Testis (tissue), 3 donors: ENCODE data around the gene EZH2. TPM values are rescaled to one million over a fixed set of nuclear protein-coding genes. Genes with fewer than 3 reads are reported as not detected.

Experiments used
- DNase-seq: peaks from one replicate; pipeline ENCODE4 v3.0.0-alpha.2; 2019
- H3K27ac ChIP-seq, 2 donors: fragments of 200-600 bp; sonication (generic); one replicate each; pipeline ENCODE4 v1.5.1; 2019
- H3K27me3 ChIP-seq: fragments of 200-600 bp; sonication (generic); one replicate; pipeline ENCODE4 v1.5.1; 2019
- H3K36me3 ChIP-seq: fragments of 200-600 bp; sonication (generic); one replicate; pipeline ENCODE4 v1.5.1; 2017; ENCODE audit warnings: low read depth; ENCODE audit errors: missing control alignments
- H3K4me1 ChIP-seq: fragments of 200-600 bp; sonication (generic); one replicate; pipeline ENCODE4 v1.5.1; 2019
- H3K4me3 ChIP-seq, 2 donors: fragments of 200-600 bp; sonication (generic); one replicate each; pipeline ENCODE4 v1.5.1; 2017 to 2019
- H3K9me3 ChIP-seq: fragments of 200-600 bp; sonication (generic); one replicate; pipeline ENCODE4 v1.5.1; 2017
- POLR2A ChIP-seq: fragments of 450-650 bp; IDR thresholded peaks from one replicate; pipeline ENCODE4 v1.6.1; 2017; ENCODE audit warnings: antibody characterized with exemption, mild to moderate bottlenecking, moderate library complexity
- WGBS, 2 donors: methylation state at CpG; one replicate each; pipeline ENCODE4 v1.1.5; 2018; 5-methylcytosine and 5-hydroxymethylcytosine counted together
- intact Hi-C: fragments of 100-400 bp; cut with DNase I; formaldehyde crosslinking; loops from one replicate; pipeline ENCODE4 v1.15.1; 2023; ENCODE audit warnings: low total_unique reads
- polyA plus RNA-seq: library from polyadenylated mRNA; stranded (reverse); fragments of 350-450 nt; fragmentation: Illumina TruSeq; extraction: RNeasy Lipid Tissue Mini Kit (QIAGEN cat#74804); gene quantifications from one replicate; pipeline ENCODE4 v1.2.3, GENCODE V29; 2014; ENCODE audit warnings: low read depth, low replicate concordance; ENCODE audit not compliant: insufficient read depth
- total RNA-seq, 2 donors: library from RNA; depleted of rRNA; stranded (reverse); fragments of >200 nt; gene quantifications; one replicate each; pipeline ENCODE4 v1.2.3, GENCODE V29; 2016
- TF ChIP-seq, protein P1 (sequence below), 3 experiments: fragments of 450-650 bp in 2 of 3; fragments of 200-600 bp in 1 of 3; sonication (generic) in 1 of 3; IDR thresholded peaks; one replicate each; pipeline ENCODE4 v1.5.1; 2016 to 2019; ENCODE audit warnings: antibody characterized with exemption in 3 of 3, mild to moderate bottlenecking in 2 of 3, moderate library complexity in 1 of 3

EZH2 gene
- total and polyA plus RNA-seq, 3 donors from 2014 or later, result 27.0 to 60.3 (median 36.0) TPM

DNA sequence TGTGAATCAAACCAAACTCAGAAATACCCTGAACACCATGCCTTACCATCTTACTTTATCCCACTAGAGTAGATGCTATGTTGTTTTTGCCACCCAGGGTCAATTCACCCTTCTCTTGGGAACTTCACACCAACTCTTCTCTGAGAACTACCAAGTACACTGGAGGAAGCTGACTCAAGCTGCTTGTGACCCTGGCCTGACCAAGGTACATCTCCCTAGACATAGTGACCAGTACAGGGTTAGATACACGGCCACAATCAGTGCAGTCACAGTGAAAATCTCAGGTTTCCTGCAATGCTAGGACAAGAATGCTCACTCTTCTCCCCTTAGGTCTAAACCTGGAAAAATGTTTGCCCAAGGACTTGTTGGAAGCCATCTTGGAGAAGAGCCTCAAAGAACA lies 31.8 kb downstream of the EZH2 start:
- no peaks in the 10 kb centered on the region for H3K27me3 ChIP-seq
- TF ChIP-seq, protein P1, sequence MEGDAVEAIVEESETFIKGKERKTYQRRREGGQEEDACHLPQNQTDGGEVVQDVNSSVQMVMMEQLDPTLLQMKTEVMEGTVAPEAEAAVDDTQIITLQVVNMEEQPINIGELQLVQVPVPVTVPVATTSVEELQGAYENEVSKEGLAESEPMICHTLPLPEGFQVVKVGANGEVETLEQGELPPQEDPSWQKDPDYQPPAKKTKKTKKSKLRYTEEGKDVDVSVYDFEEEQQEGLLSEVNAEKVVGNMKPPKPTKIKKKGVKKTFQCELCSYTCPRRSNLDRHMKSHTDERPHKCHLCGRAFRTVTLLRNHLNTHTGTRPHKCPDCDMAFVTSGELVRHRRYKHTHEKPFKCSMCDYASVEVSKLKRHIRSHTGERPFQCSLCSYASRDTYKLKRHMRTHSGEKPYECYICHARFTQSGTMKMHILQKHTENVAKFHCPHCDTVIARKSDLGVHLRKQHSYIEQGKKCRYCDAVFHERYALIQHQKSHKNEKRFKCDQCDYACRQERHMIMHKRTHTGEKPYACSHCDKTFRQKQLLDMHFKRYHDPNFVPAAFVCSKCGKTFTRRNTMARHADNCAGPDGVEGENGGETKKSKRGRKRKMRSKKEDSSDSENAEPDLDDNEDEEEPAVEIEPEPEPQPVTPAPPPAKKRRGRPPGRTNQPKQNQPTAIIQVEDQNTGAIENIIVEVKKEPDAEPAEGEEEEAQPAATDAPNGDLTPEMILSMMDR (IDR thresholded peaks at IDR 0.05), result no peak
- no peak for TF ChIP-seq POLR2A
- no peaks in the 10 kb centered on the region for H3K36me3 ChIP-seq
- intact Hi-C loops, result no loop called here
- H3K27ac ChIP-seq, result no peak overlapping the region
- H3K4me1 ChIP-seq, result no peaks in the 10 kb centered on the region
- no peak overlapping the region for H3K4me3 ChIP-seq
- DNase-seq, result no peak
- H3K9me3 ChIP-seq, result no peaks in the 10 kb centered on the region
- 82 to 87% methylated on average over 1 of the region's 1 CpG for WGBS, 2 donors

DNA sequence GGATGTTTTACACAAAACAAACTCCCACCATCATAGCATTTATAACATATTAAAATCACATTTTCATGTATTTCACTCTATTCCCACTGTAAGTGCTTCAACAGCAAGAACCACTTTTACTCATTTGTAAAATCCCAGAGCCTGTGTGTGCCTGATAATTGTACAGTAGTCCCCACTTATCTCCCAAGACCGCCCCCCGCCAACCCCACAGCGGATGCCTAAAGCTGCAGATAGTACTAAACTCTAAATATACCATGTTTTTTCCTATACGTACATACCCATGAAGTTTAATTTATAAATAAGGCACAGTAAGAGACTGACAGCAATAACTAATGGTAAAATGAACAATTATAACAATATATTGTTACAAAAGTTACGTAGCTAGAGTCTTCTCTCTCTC lies 33.5 kb downstream of the EZH2 start:
- DNase-seq, result no peak
- Histone ChIP-seq H3K27me3 (no peaks in the 10 kb centered on the region), H3K36me3 (no peaks in the 10 kb centered on the region), H3K4me1 (no peaks in the 10 kb centered on the region), H3K9me3 (no peaks in the 10 kb centered on the region), H3K4me3 (no peak overlapping the region), H3K27ac (no peak overlapping the region)
- TF ChIP-seq POLR2A, result no peak
- TF ChIP-seq, protein P1 (IDR thresholded peaks at IDR 0.05), result no peak
- intact Hi-C loops, result no loop called here
- 83 to 90% methylated on average over 5 of the region's 5 CpGs for WGBS, 2 donors

DNA sequence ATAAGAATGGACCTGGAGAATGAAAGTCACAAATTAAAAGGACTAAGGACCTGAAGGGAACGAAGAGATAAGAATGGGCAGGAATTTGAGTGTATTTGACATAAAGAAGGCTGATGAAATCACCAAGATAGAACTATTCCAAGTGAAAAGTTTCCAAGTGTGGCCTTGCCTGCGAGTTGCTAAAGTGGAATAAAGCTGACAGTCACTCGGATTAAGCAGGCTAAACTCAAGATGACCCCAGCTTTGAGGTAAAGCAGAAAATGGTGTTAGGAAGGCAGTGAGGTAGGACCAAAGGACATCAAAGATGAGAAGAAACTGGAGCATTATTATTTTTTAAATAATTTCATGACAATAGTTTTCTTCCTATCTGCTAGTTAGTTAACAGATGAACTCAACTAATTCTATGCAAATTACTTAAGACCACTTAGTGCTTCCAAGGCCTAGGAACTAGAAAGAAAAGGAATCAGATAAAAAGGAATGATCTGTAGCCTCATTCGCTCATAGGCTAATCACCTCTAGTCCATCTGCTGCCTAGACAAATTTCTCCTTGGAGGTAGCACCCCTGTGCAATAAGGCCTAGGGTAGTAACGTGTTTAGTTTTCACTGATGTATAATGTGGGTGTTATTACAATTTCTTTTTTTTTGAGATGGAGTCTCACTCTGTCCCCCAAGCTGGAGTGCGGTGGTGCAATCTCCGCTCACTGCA lies 34.5 kb downstream of the EZH2 start:
- 80 to 85% methylated on average over 7 of the region's 7 CpGs for WGBS, 2 donors
- no peak overlapping the region for H3K4me3 ChIP-seq
- no peak for TF ChIP-seq POLR2A
- TF ChIP-seq, protein P1 (IDR thresholded peaks at IDR 0.05), result no peak
- intact Hi-C loops, result no loop called here
- H3K9me3 ChIP-seq, result no peaks in the 10 kb centered on the region
- no peak for DNase-seq
- no peaks in the 10 kb centered on the region for H3K36me3 ChIP-seq
- no peaks in the 10 kb centered on the region for H3K27me3 ChIP-seq
- H3K27ac ChIP-seq, result no peak overlapping the region
- H3K4me1 ChIP-seq, result no peaks in the 10 kb centered on the region

DNA sequence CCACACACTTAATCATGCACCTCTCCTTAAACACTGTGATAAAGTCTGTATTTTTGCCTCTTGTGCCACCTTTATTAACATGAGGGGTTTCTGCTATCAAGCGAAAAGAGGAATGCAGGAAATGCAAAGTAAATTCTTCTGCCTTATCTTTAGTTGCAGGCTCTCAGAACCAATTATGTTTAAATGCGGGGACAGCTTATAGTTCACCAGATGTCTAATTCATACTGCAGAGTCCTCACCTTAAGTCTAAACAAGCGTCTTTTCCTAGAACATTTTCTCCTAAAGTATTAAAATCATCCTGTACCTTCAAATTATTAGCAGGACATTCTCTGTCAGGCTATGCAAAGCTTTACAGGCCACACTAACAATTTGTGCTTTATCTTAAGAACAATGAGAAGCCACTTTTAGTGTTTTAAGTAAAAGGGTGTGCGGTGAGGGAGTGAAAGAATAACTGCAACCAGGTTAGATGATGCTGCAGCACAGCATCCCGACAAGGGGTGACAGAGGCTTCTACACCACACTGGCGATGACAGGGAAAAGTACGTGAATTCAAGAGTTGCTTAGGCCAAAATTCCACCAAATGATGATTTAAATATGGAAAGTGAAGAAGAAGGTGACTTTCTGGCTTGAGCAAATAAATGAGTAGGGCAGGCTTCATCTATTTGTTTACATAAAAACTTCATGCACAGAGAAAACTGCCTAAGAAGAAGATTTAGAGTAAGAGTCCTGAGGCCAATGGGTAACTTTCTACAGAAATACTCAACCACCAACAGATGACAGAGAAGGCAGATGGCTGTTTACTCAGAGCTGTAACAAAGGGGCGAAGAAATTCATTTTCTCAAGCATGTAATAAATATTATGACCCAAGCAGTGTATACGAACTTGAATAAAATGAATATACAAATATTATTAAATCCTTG lies 36.0 kb downstream of the EZH2 start:
- WGBS, 2 donors, result 78 to 80% methylated on average over 9 of the region's 9 CpGs
- no peaks in the 10 kb centered on the region for H3K27me3 ChIP-seq
- intact Hi-C loops, result no loop called here
- H3K36me3 ChIP-seq, result no peaks in the 10 kb centered on the region
- no peak overlapping the region for H3K4me3 ChIP-seq
- no peak for DNase-seq
- TF ChIP-seq POLR2A, result no peak
- TF ChIP-seq, protein P1 (IDR thresholded peaks at IDR 0.05), result no peak
- H3K27ac ChIP-seq, result no peak overlapping the region
- no peaks in the 10 kb centered on the region for H3K9me3 ChIP-seq
- H3K4me1 ChIP-seq, result no peaks in the 10 kb centered on the region
